Gastrocnemius medialis (tissue), 4 donors: Measurements from ENCODE around the gene CCDC112. TPM values are rescaled to one million over a fixed set of nuclear protein-coding genes. Genes with fewer than 3 reads are reported as not detected.

Source experiments
- ATAC-seq, 2 donors: fragments of 150-250 bp; one replicate each; pipeline ENCODE4 v1.9.1; 2016
- DNase-seq, 2 donors: peaks; one replicate each; pipeline ENCODE4 v3.0.0-alpha.2; 2019
- H3K27ac ChIP-seq, 4 donors: fragments of 200-600 bp; sonication (generic); 1 replicate in 1 of 4; 2 replicates in 3 of 4; pipeline ENCODE4 v1.5.1; 2016 to 2018; ENCODE audit warnings: mild to moderate bottlenecking in 2 of 4, moderate library complexity in 1 of 4
- H3K27me3 ChIP-seq, 3 donors: fragments of 200-600 bp; sonication (generic) in 2 of 3; 1 replicate in 1 of 3; 2 replicates in 2 of 3; pipeline versions ENCODE4 v1.5.1 to v1.6.0; 2016 to 2019; ENCODE audit warnings: mild to moderate bottlenecking in 1 of 3, moderate library complexity in 1 of 3
- H3K36me3 ChIP-seq, 2 donors: fragments of 200-600 bp; sonication (generic) in 1 of 2; one replicate each; pipeline ENCODE4 v1.5.1; 2017 to 2018
- H3K4me1 ChIP-seq, 2 donors: fragments of 200-600 bp; sonication (generic) in 1 of 2; one replicate each; pipeline ENCODE4 v1.5.1; 2016 to 2017; ENCODE audit warnings: mild to moderate bottlenecking in 2 of 2
- H3K4me3 ChIP-seq, 4 donors: fragments of 200-600 bp; sonication (generic) in 3 of 4; 1 replicate in 1 of 4; 2 replicates in 3 of 4; pipeline ENCODE4 v1.5.1; 2016 to 2019; ENCODE audit warnings: mild to moderate bottlenecking in 2 of 4
- H3K9me3 ChIP-seq, 3 donors: fragments of 200-600 bp; sonication (generic) in 2 of 3; 1 replicate in 1 of 3; 2 replicates in 2 of 3; pipeline ENCODE4 v1.5.1; 2016 to 2019
- CTCF ChIP-seq, 5 experiments: fragments of 450-650 bp in 3 of 5; fragments of 200-600 bp in 2 of 5; sonication (generic) in 2 of 5; IDR thresholded peaks in 4 of 5; conservative IDR thresholded peaks in 1 of 5; 1 replicate in 4 of 5; 2 replicates in 1 of 5; pipeline ENCODE4 v1.5.1; 2016 to 2019; ENCODE audit warnings: antibody characterized with exemption in 5 of 5, mild to moderate bottlenecking in 3 of 5, moderate library complexity in 3 of 5
- POLR2A ChIP-seq, 2 donors: fragments of 450-650 bp; IDR thresholded peaks; one replicate each; pipeline ENCODE4 v1.6.1; 2017; ENCODE audit warnings: antibody characterized with exemption in 2 of 2, mild to moderate bottlenecking in 2 of 2, moderate library complexity in 2 of 2
- in situ Hi-C, 4 donors: fragments of 200-750 bp; cut with MboI; loops; one replicate each; pipeline versions ENCODE4 v1.15.0 to v1.8.0; 2017; ENCODE audit warnings: low sequenced_read_pairs in 4 of 4
- intact Hi-C: fragments of 100-400 bp; cut with DNase I; formaldehyde crosslinking; loops from one replicate; pipeline ENCODE4 v1.15.1; 2023; ENCODE audit warnings: low total_unique reads
- total RNA-seq, 4 donors: library from RNA; depleted of rRNA; stranded (reverse); fragments of >200 nt; gene quantifications; one replicate each; pipeline versions ENCODE4 v1.1.0 to v1.2.3, GENCODE V29; 2016

CCDC112 gene
- total RNA-seq, 4 donors from 2014 or later = 2.1 to 4.8 (median 3.8) TPM

- TF ChIP-seq POLR2A (IDR thresholded peaks at IDR 0.05) (no peak), CTCF (IDR thresholded peaks at IDR 0.05 in 4 of 5, conservative IDR thresholded peaks at IDR 0.05 in 1 of 5) (no peak)
- Histone ChIP-seq H3K27me3 (no peaks in the 10 kb centered on the region), H3K9me3 (no peaks in the 10 kb centered on the region), H3K4me3 (no peak overlapping the region), H3K4me1 (no peaks in the 10 kb centered on the region), H3K27ac (no peak overlapping the region), H3K36me3 (no peaks in the 10 kb centered on the region)
- ATAC-seq (no peak), DNase-seq (no peak)
- intact Hi-C loops = no loop called here
- in situ Hi-C loops = loop anchor here in 3 of 4 donors (25.0 kb wide), 3 partner anchors 555 to 805 kb away; partner anchors contain the start of genes AP3S1 (in 1 of the 3), ATG12 (in 1 of the 3) and COMMD10 (in 1 of the 3)
Observed at GRCh38 chr5:115282131-115282530, 14.3 kb downstream of the CCDC112 start.

- ATAC-seq = no peak
- Histone ChIP-seq H3K27ac (no peak overlapping the region), H3K4me1 (no peaks in the 10 kb centered on the region)
Observed at GRCh38 chr5:115274584-115274983, 21.9 kb downstream of the CCDC112 start.

GRCh38 chr5:115272297-115272958 is 24.0 kb downstream of the CCDC112 start:
- Histone ChIP-seq H3K4me1 (no peaks in the 10 kb centered on the region), H3K9me3 (no peaks in the 10 kb centered on the region), H3K27ac (no peak overlapping the region), H3K36me3 (peaks cover 0 to 23% of the 10 kb centered on the region in 2 donors), H3K4me3 (no peak overlapping the region), H3K27me3 (no peaks in the 10 kb centered on the region)
- DNase-seq (no peak), ATAC-seq (no peak)
- in situ Hi-C loops (no loop called here), intact Hi-C loops (no loop called here)
- no peak for TF ChIP-seq POLR2A (IDR thresholded peaks at IDR 0.05)
- no peak for TF ChIP-seq CTCF (IDR thresholded peaks at IDR 0.05 in 4 of 5, conservative IDR thresholded peaks at IDR 0.05 in 1 of 5)

More at GRCh38 chr5:115274584-115274983, 21.9 kb downstream of the CCDC112 start:
- Histone ChIP-seq H3K4me3 (no peak overlapping the region), H3K36me3 (peaks cover 0 to 23% of the 10 kb centered on the region in 2 donors), H3K27me3 (no peaks in the 10 kb centered on the region), H3K9me3 (no peaks in the 10 kb centered on the region)
- no peak for DNase-seq
- no peak for TF ChIP-seq POLR2A (IDR thresholded peaks at IDR 0.05)
- TF ChIP-seq CTCF (IDR thresholded peaks at IDR 0.05 in 4 of 5, conservative IDR thresholded peaks at IDR 0.05 in 1 of 5) = no peak
- in situ Hi-C loops (no loop called here), intact Hi-C loops (no loop called here)

GRCh38 chr5:115271295-115272050 is 25.0 kb downstream of the CCDC112 start:
- Histone ChIP-seq H3K4me3 (no peak overlapping the region), H3K9me3 (no peaks in the 10 kb centered on the region), H3K27me3 (no peaks in the 10 kb centered on the region), H3K27ac (no peak overlapping the region), H3K36me3 (peaks cover 0 to 23% of the 10 kb centered on the region in 2 donors), H3K4me1 (no peaks in the 10 kb centered on the region)
- in situ Hi-C loops = no loop called here
- ATAC-seq (no peak), DNase-seq (no peak)
- TF ChIP-seq POLR2A (IDR thresholded peaks at IDR 0.05) (no peak), CTCF (IDR thresholded peaks at IDR 0.05 in 4 of 5, conservative IDR thresholded peaks at IDR 0.05 in 1 of 5) (no peak)
- intact Hi-C loops = no loop called here
